ENCODE results near the gene LRRFIP1.

LRRFIP1 gene

DNA sequence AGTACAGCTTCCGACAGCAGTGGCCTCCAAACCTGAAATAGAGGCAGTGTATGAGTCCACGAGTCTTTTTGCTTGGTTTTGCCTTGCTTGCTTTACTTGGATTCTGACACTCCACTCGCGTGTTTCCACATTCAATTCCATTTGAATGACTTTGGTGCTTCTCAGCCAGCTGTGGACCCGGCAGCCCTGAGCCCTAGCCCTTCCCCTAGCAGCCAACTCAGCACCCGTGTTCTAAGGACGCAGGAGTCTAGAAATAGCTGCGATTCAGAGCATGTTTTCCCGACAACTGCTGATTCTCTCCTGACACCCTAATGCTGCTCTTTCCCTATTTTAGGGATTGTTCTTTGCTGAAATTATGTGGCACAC lies 20.6 kb downstream of the LRRFIP1 start:
- Histone ChIP-seq H3K36me3 (ENCODE audit: control insufficient read depth, low read length) (no peaks in the 10 kb centered on the region), H3K4me2 (ENCODE audit: low read length) (no peak overlapping the region), H3K27me3 (ENCODE audit: control insufficient read depth, low read length) (peaks cover 9% of the 10 kb centered on the region), H3F3A (ENCODE audit: control insufficient read depth, insufficient read depth) (0 out of 2 replicates have a peak, but pooled peaks cover under 1% of the 10 kb centered on the region), H4K20me1 (ENCODE audit: control insufficient read depth, insufficient read depth, low read depth, low read length) (no peaks in the 10 kb centered on the region), H3K27ac (ENCODE audit: low read depth, low read length) (no peak overlapping the region), H3K4me1 (ENCODE audit: control insufficient read depth, low read length) (peaks cover 9% of the 10 kb centered on the region), H3K79me2 (ENCODE audit: control insufficient read depth, low read length) (no peaks in the 10 kb centered on the region), H3K4me3 (ENCODE audit: low read length) (no peak overlapping the region), H3K9me3 (ENCODE audit: control insufficient read depth, insufficient read depth, low read length) (peaks cover 13% of the 10 kb centered on the region), H3K9me2 (replicated peaks; ENCODE audit: control insufficient read depth, low read length) (no peaks in the 10 kb centered on the region)
- TF ChIP-seq, protein P1, sequence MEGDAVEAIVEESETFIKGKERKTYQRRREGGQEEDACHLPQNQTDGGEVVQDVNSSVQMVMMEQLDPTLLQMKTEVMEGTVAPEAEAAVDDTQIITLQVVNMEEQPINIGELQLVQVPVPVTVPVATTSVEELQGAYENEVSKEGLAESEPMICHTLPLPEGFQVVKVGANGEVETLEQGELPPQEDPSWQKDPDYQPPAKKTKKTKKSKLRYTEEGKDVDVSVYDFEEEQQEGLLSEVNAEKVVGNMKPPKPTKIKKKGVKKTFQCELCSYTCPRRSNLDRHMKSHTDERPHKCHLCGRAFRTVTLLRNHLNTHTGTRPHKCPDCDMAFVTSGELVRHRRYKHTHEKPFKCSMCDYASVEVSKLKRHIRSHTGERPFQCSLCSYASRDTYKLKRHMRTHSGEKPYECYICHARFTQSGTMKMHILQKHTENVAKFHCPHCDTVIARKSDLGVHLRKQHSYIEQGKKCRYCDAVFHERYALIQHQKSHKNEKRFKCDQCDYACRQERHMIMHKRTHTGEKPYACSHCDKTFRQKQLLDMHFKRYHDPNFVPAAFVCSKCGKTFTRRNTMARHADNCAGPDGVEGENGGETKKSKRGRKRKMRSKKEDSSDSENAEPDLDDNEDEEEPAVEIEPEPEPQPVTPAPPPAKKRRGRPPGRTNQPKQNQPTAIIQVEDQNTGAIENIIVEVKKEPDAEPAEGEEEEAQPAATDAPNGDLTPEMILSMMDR (IDR thresholded peaks at IDR 0.05; ENCODE audit: low read depth, low read length, poor library complexity, severe bottlenecking), result no peak

DNA sequence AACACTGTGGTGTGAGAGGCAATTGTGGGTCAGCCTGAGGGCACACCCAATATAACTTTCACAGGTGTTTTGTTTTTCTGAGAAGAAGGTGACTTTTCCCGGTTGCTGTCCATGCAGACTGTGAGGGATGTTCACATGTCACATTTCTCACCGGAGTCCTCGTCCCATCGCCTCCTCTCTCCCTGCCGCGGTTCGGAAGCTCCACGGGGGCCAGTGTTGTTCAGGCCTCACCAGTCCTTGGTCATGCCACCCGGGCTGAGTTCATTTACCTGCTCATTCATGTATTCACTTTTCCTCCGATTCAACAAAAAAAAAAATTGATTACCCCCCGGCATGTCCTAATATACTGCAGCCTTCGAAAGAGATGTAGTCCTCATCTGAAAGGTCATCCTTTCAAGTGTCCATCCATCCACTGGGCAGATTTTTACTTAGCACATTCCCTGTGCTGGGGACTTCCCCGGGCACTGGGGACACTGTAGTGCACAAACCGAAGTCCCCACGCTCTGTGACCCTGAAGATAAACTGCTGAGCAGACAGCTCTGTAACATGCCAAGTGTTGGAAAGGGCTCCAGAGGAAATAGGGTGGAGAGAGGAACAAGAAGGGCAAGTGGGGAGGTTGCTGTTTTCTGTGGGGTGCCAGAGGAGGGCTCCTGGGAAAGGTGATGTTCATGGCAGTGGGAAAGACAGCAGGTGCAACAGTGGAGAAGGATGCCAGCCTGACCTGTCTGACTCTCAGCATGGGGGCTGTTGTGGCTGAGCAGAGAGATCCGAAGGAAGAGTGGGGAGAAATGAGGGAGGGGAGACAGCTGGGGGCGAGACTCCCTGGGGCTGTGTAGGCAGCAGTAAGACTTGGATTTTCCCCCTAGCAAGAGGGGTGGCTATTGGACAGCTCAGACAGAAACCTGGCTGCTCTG lies 22.4 kb downstream of the LRRFIP1 start:
- H3F3A ChIP-seq (ENCODE audit: control insufficient read depth, insufficient read depth), result peaks cover 10% of the 10 kb centered on the region
- peaks cover 3% of the 10 kb centered on the region; the same call in 1 of the 2 replicates for H3K36me3 ChIP-seq (ENCODE audit: control insufficient read depth, low read length)
- H3K27me3 ChIP-seq (ENCODE audit: control insufficient read depth, low read length), result peaks cover 9% of the 10 kb centered on the region
- H3K27ac ChIP-seq (ENCODE audit: low read depth, low read length), result no peak overlapping the region
- H3K9me2 ChIP-seq (replicated peaks; ENCODE audit: control insufficient read depth, low read length), result no peaks in the 10 kb centered on the region
- no peak overlapping the region for H3K4me2 ChIP-seq (ENCODE audit: low read length)
- H3K9me3 ChIP-seq (ENCODE audit: control insufficient read depth, insufficient read depth, low read length), result peaks cover 21% of the 10 kb centered on the region
- peaks cover 27% of the 10 kb centered on the region for H3K4me1 ChIP-seq (ENCODE audit: control insufficient read depth, low read length)
- TF ChIP-seq EZH2phosphoT487 (IDR thresholded peaks at IDR 0.05; ENCODE audit: borderline replicate concordance, low read length), result no peak
- TF ChIP-seq, protein P1 (IDR thresholded peaks at IDR 0.05; ENCODE audit: low read depth, low read length, poor library complexity, severe bottlenecking), result no peak
- H3K4me3 ChIP-seq (ENCODE audit: low read length), result no peak overlapping the region
- no peaks in the 10 kb centered on the region for H4K20me1 ChIP-seq (ENCODE audit: control insufficient read depth, insufficient read depth, low read depth, low read length)
- H3K79me2 ChIP-seq (ENCODE audit: control insufficient read depth, low read length), result no peaks in the 10 kb centered on the region

DNA sequence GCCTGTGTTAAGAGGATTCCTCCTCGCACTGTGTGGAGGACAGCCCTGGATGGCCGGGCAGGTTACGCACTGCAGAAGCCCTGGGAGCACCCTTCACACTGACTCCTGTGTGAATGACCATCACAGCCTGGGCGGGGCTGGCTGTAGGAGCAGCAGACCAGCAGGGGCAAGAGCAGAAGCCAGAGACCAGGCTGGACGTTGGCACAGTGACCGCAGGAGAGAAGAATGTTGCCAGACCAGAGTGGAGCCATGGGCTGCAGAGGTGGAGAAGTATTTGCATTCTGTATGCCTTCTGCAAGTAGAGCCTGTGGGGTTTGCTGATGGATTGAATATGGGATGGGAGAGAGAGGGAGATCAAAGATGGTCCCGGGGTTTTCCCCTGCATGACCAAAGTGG lies 23.1 kb downstream of the LRRFIP1 start:
- TF ChIP-seq, protein P1 (IDR thresholded peaks at IDR 0.05; ENCODE audit: low read depth, low read length, poor library complexity, severe bottlenecking), result no peak
- TF ChIP-seq EZH2phosphoT487 (IDR thresholded peaks at IDR 0.05; ENCODE audit: borderline replicate concordance, low read length), result no peak
- Histone ChIP-seq H3K27ac (ENCODE audit: low read depth, low read length) (no peak overlapping the region), H3F3A (ENCODE audit: control insufficient read depth, insufficient read depth) (peaks cover 10% of the 10 kb centered on the region), H3K27me3 (ENCODE audit: control insufficient read depth, low read length) (peaks cover 3% of the 10 kb centered on the region), H3K36me3 (ENCODE audit: control insufficient read depth, low read length) (peaks cover 3% of the 10 kb centered on the region; the same call in 1 of the 2 replicates), H3K79me2 (ENCODE audit: control insufficient read depth, low read length) (no peaks in the 10 kb centered on the region), H3K9me3 (ENCODE audit: control insufficient read depth, insufficient read depth, low read length) (peaks cover 21% of the 10 kb centered on the region), H3K4me3 (ENCODE audit: low read length) (no peak overlapping the region), H4K20me1 (ENCODE audit: control insufficient read depth, insufficient read depth, low read depth, low read length) (no peaks in the 10 kb centered on the region), H3K9me2 (replicated peaks; ENCODE audit: control insufficient read depth, low read length) (no peaks in the 10 kb centered on the region), H3K4me1 (ENCODE audit: control insufficient read depth, low read length) (peaks cover 33% of the 10 kb centered on the region), H3K4me2 (ENCODE audit: low read length) (no peak overlapping the region)
